GM12872 (cell line): ENCODE data around the gene COL1A1.

Experiments used
- CTCF ChIP-seq: IDR thresholded peaks from 3 replicates; pipeline ENCODE4 v1.5.1; 2011; ENCODE audit warnings: low read depth, mild to moderate bottlenecking, low read length, moderate library complexity; ENCODE audit not compliant: insufficient read depth

COL1A1 gene

GRCh38 chr17:50237901-50238300, 36.5 kb upstream of the COL1A1 start:
- no peak for TF ChIP-seq CTCF

GRCh38 chr17:50234581-50234980, 33.1 kb upstream of the COL1A1 start:
- TF ChIP-seq CTCF: no peak

- TF ChIP-seq CTCF: no peak
These were observed 24.3 kb upstream of the COL1A1 start for GRCh38 chr17:50225701-50226240.

GRCh38 chr17:50222922-50223321, 21.5 kb upstream of the COL1A1 start:
- TF ChIP-seq CTCF: no peak

GRCh38 chr17:50221864-50222545, 20.6 kb upstream of the COL1A1 start:
- no peak for TF ChIP-seq CTCF

- TF ChIP-seq CTCF: no peak
These were observed 19.9 kb upstream of the COL1A1 start for GRCh38 chr17:50221266-50221863.

- no peak for TF ChIP-seq CTCF
These were observed 19.4 kb upstream of the COL1A1 start for GRCh38 chr17:50220811-50221210.
